RPMI7951 (cell line): ENCODE data around the gene FRMD4B. TPM values are rescaled to one million over a fixed set of nuclear protein-coding genes. Genes with fewer than 3 reads are reported as not detected.
A peak's percentile ranks its signal among the peaks of the same experiment; 100 is the strongest.
"Not testable (repeated sequence)": the region's sequence is repeated elsewhere in the genome, so short reads cannot be mapped to it uniquely, and the experiment has no call there.

Experiments used
- DNase-seq: peaks from one replicate; pipeline ENCODE4 v3.0.0-alpha.2; 2012; ENCODE audit warnings: low read depth
- total RNA-seq: library from RNA; depleted of rRNA; stranded (reverse); fragments of >200 nt; shearing (Covaris generic); gene quantifications from 2 replicates; pipeline ENCODE4 v1.2.3, GENCODE V29; 2014

Gene FRMD4B
- total RNA-seq, 1 experiment from 2014 or later, result 2.6 TPM

GRCh38 chr3:69322512-69322911 is 63.4 kb downstream of the FRMD4B start:
- not testable (repeated sequence) for DNase-seq

GRCh38 chr3:69322158-69322509 is 63.8 kb downstream of the FRMD4B start:
- no peak for DNase-seq

- DNase-seq, result no peak
These were observed 64.4 kb downstream of the FRMD4B start for GRCh38 chr3:69321301-69322157.

GRCh38 chr3:69320871-69321271 is 65.0 kb downstream of the FRMD4B start:
- DNase-seq, result peak; percentile 24

- no peak for DNase-seq
These were observed 66.2 kb downstream of the FRMD4B start for GRCh38 chr3:69319652-69320051.

GRCh38 chr3:69318410-69318809 is 67.5 kb downstream of the FRMD4B start:
- no peak for DNase-seq

- no peak for DNase-seq
These were observed 72.6 kb downstream of the FRMD4B start for GRCh38 chr3:69313251-69313650.

- DNase-seq, result peak; percentile 39
These were observed 76.1 kb downstream of the FRMD4B start for GRCh38 chr3:69309814-69310213.

- DNase-seq, result peak; percentile 85
These were observed 79.4 kb downstream of the FRMD4B start for GRCh38 chr3:69306239-69307185.

GRCh38 chr3:69305011-69305410 is 80.9 kb downstream of the FRMD4B start:
- DNase-seq, result peak; percentile 20

- DNase-seq, result no peak
These were observed 81.5 kb downstream of the FRMD4B start for GRCh38 chr3:69304396-69304795.

GRCh38 chr3:69300296-69300695 is 85.6 kb downstream of the FRMD4B start:
- no peak for DNase-seq

GRCh38 chr3:69299344-69299743 is 86.5 kb downstream of the FRMD4B start:
- no peak for DNase-seq

GRCh38 chr3:69297501-69297900 is 88.4 kb downstream of the FRMD4B start:
- peak; percentile 41 for DNase-seq

GRCh38 chr3:69296995-69297394 is 88.9 kb downstream of the FRMD4B start:
- DNase-seq, result no peak

GRCh38 chr3:69294014-69294766 is 91.7 kb downstream of the FRMD4B start:
- peak; percentile 40 for DNase-seq

- DNase-seq, result no peak
These were observed 92.8 kb downstream of the FRMD4B start for GRCh38 chr3:69292959-69293574.

GRCh38 chr3:69292185-69292584 is 93.7 kb downstream of the FRMD4B start:
- no peak for DNase-seq

GRCh38 chr3:69290430-69290829 is 95.5 kb downstream of the FRMD4B start:
- no peak for DNase-seq

GRCh38 chr3:69290006-69290405 is 95.9 kb downstream of the FRMD4B start:
- DNase-seq, result peak; percentile 42

- DNase-seq, result no peak
These were observed 97.6 kb downstream of the FRMD4B start for GRCh38 chr3:69288161-69288895.
